GM06990 (cell line): ENCODE results near the gene NUDT6.

Source experiments
- DNase-seq: peaks from one replicate; pipeline ENCODE4 v3.0.0-alpha.2; 2011; ENCODE audit not compliant: insufficient read length; ENCODE audit errors: extremely low read depth
- H3K27me3 ChIP-seq: replicated peaks from 2 replicates; pipeline ENCODE4 v1.6.0; 2011; ENCODE audit warnings: low read length; ENCODE audit not compliant: control insufficient read depth, insufficient read depth
- H3K36me3 ChIP-seq: 2 replicates; pipeline ENCODE4 v1.5.1; 2011; ENCODE audit warnings: low read length; ENCODE audit not compliant: control insufficient read depth, insufficient read depth
- H3K4me3 ChIP-seq: replicated peaks from 2 replicates; pipeline ENCODE4 v1.5.1; 2011; ENCODE audit warnings: low read depth, mild to moderate bottlenecking, control low read depth, low read length
- CTCF ChIP-seq: IDR thresholded peaks from 2 replicates; pipeline ENCODE4 v1.5.1; 2011; ENCODE audit warnings: low read length, control low read depth, mild to moderate bottlenecking, inconsistent platforms; ENCODE audit not compliant: insufficient read depth, poor library complexity, severe bottlenecking

The NUDT6 gene

GRCh38 chr4:122960611-122961000 is 38.2 kb upstream of the NUDT6 start:
- TF ChIP-seq CTCF, result no peak
- no peaks in the 10 kb centered on the region for H3K27me3 ChIP-seq
- H3K4me3 ChIP-seq, result no peak overlapping the region
- DNase-seq, result no peak
- no peaks in the 10 kb centered on the region for H3K36me3 ChIP-seq

GRCh38 chr4:122959981-122960610 is 37.7 kb upstream of the NUDT6 start:
- Histone ChIP-seq H3K27me3 (no peaks in the 10 kb centered on the region), H3K36me3 (no peaks in the 10 kb centered on the region), H3K4me3 (no peak overlapping the region)
- no peak for DNase-seq
- TF ChIP-seq CTCF, result no peak

GRCh38 chr4:122959441-122959840 is 37.0 kb upstream of the NUDT6 start:
- no peak overlapping the region for H3K4me3 ChIP-seq
- no peak for TF ChIP-seq CTCF
- no peaks in the 10 kb centered on the region for H3K27me3 ChIP-seq
- no peaks in the 10 kb centered on the region for H3K36me3 ChIP-seq
- no peak for DNase-seq

GRCh38 chr4:122958505-122958904 is 36.1 kb upstream of the NUDT6 start:
- Histone ChIP-seq H3K36me3 (no peaks in the 10 kb centered on the region), H3K27me3 (no peaks in the 10 kb centered on the region), H3K4me3 (no peak overlapping the region)
- DNase-seq, result no peak
- no peak for TF ChIP-seq CTCF

GRCh38 chr4:122953924-122954323 is 31.5 kb upstream of the NUDT6 start:
- Histone ChIP-seq H3K27me3 (no peaks in the 10 kb centered on the region), H3K36me3 (peaks cover 10% of the 10 kb centered on the region), H3K4me3 (no peak overlapping the region)
- TF ChIP-seq CTCF, result no peak
- no peak for DNase-seq

- TF ChIP-seq CTCF, result no peak
- Histone ChIP-seq H3K27me3 (no peaks in the 10 kb centered on the region), H3K36me3 (peaks cover 10% of the 10 kb centered on the region), H3K4me3 (no peak overlapping the region)
- no peak for DNase-seq
Measured at GRCh38 chr4:122952028-122952427, 29.6 kb upstream of the NUDT6 start.
